K562 (cell line): Measurements from ENCODE around the gene WWP2. TPM values are rescaled to one million over a fixed set of nuclear protein-coding genes. Genes with fewer than 3 reads are reported as not detected.

Source experiments
- ATAC-seq: fragments of 200-7000 bp; cut with Tn5 transposase; 3 replicates; pipeline ENCODE4 v1.9.1; 2020; ENCODE audit warnings: moderate library complexity
- BruUV-seq: library from RNA; stranded (reverse); fragments of 400-500 nt; replicated peaks from 2 replicates; lab custom pipeline; 2021; lab: Mats Ljungman, UMichigan
- CTCF ChIA-PET: fragments of 300-600 bp; formaldehyde crosslinking; extraction: SDS; loops from one replicate; lab custom pipeline; 2021; ENCODE audit warnings: low intra/inter-chr PET ratio; lab: Yijun Ruan, JAX
- POLR2A ChIA-PET: fragments of 300-600, 350-650 bp; sonication (Branson Sonifier 250); formaldehyde crosslinking; extraction: SDS; loops from one replicate; lab custom pipeline; 2021; ENCODE audit warnings: antibody characterized with exemption, inconsistent platforms; lab: Yijun Ruan, JAX
- DNase-seq, 4 experiments: peaks; one replicate each; pipeline versions ENCODE4 v3.0.0 to v3.0.0-alpha.2; 2011 to 2018; ENCODE audit warnings: low spot score in 3 of 4, mixed read lengths in 3 of 4; ENCODE audit errors: extremely low read depth in 1 of 4
- FAIRE-seq: peaks from 2 replicates; lab custom pipeline; 2011; peaks lifted over from hg19 to GRCh38; lab: Jason Lieb, UNC
- H2AFZ ChIP-seq: 2 replicates; pipeline ENCODE4 v1.6.0; 2011; ENCODE audit warnings: low read depth, low read length, control low read depth, inconsistent platforms
- H3K27ac ChIP-seq: fragments of 200-600 bp; 3 replicates; pipeline ENCODE4 v1.8.0; 2011; ENCODE audit warnings: low read depth, mild to moderate bottlenecking, control low read depth, inconsistent platforms, low read length, moderate library complexity, mixed read lengths; ENCODE audit errors: extremely low read depth
- H3K27me3 ChIP-seq, 2 experiments: fragments of 300-600 bp in 1 of 2; 2 replicates in 1 of 2; 3 replicates in 1 of 2; pipeline versions ENCODE4 v1.6.0 to v1.8.0; 2011; ENCODE audit warnings: inconsistent platforms in 2 of 2, low read length in 2 of 2, mild to moderate bottlenecking in 1 of 2, mixed read lengths in 1 of 2, moderate library complexity in 1 of 2; ENCODE audit not compliant: control insufficient read depth in 2 of 2, insufficient read depth in 2 of 2
- H3K36me3 ChIP-seq: fragments of 300-600 bp; 3 replicates; pipeline ENCODE4 v1.8.0; 2011; ENCODE audit warnings: mild to moderate bottlenecking, low read length, inconsistent platforms; ENCODE audit not compliant: control insufficient read depth, insufficient read depth
- H3K4me1 ChIP-seq, 2 experiments: fragments of 200-600 bp in 1 of 2; replicated peaks in 1 of 2; 2 replicates in 1 of 2; 3 replicates in 1 of 2; pipeline versions ENCODE4 v1.5.1 to v1.8.0; 2011; ENCODE audit warnings: inconsistent platforms in 2 of 2, low read length in 2 of 2, mild to moderate bottlenecking in 1 of 2, mixed read lengths in 1 of 2, moderate library complexity in 1 of 2; ENCODE audit not compliant: control insufficient read depth in 2 of 2, insufficient read depth in 2 of 2
- H3K4me2 ChIP-seq: 2 replicates; pipeline ENCODE4 v1.6.1; 2011; ENCODE audit warnings: low read length, control low read depth, inconsistent platforms, mixed read lengths; ENCODE audit not compliant: insufficient read depth
- H3K4me3 ChIP-seq: fragments of 200-600 bp; sonication (generic), shearing (Covaris generic); 2 replicates; pipeline ENCODE4 v1.5.1; 2016; ENCODE audit warnings: control low read depth, inconsistent platforms
- H3K79me2 ChIP-seq: fragments of 200-600 bp; 3 replicates; pipeline ENCODE4 v1.8.0; 2011; ENCODE audit warnings: low read length, inconsistent platforms; ENCODE audit not compliant: control insufficient read depth, insufficient read depth
- H3K9ac ChIP-seq, 2 experiments: 2 replicates each; pipeline versions ENCODE4 v1.6.0 to v1.6.1; 2011; ENCODE audit warnings: low read depth in 2 of 2, low read length in 2 of 2, control low read depth in 1 of 2, inconsistent platforms in 1 of 2, mild to moderate bottlenecking in 1 of 2, mixed read lengths in 1 of 2; ENCODE audit not compliant: insufficient read depth in 1 of 2
- H3K9me1 ChIP-seq: one replicate; pipeline ENCODE4 v1.6.0; 2011; ENCODE audit warnings: inconsistent platforms, mild to moderate bottlenecking, low read length, moderate library complexity; ENCODE audit not compliant: control insufficient read depth, insufficient read depth
- H3K9me3 ChIP-seq: replicated peaks from 2 replicates; pipeline ENCODE4 v1.5.1; 2011; ENCODE audit warnings: low read depth, low read length, inconsistent platforms; ENCODE audit not compliant: control insufficient read depth, insufficient read depth
- H4K20me1 ChIP-seq: replicated peaks from 2 replicates; pipeline ENCODE4 v1.6.1; 2011; ENCODE audit warnings: low read length, inconsistent platforms, mixed read lengths; ENCODE audit not compliant: control insufficient read depth, insufficient read depth
- ATF3 ChIP-seq, 2 experiments: fragments of 450-650 bp in 1 of 2; sonication (generic) in 1 of 2; formaldehyde crosslinking in 1 of 2; IDR thresholded peaks in 1 of 2; conservative IDR thresholded peaks in 1 of 2; 2 replicates each; pipeline versions ENCODE4 v1.6.1 to v1.8.1; 2016 to 2023; ENCODE audit warnings: mild to moderate bottlenecking in 2 of 2, moderate library complexity in 2 of 2, inconsistent platforms in 1 of 2, missing genetic modification reagents in 1 of 2
- CREM ChIP-seq: IDR thresholded peaks from 2 replicates; pipeline ENCODE4 v1.6.1; 2014; ENCODE audit warnings: antibody characterized with exemption, low read depth
- DPF2 ChIP-seq: fragments of 450-650 bp; IDR thresholded peaks from 2 replicates; pipeline ENCODE4 v1.6.1; 2016
- FOXK1 ChIP-seq: sonication (generic); formaldehyde crosslinking; IDR thresholded peaks from 2 replicates; pipeline ENCODE4 v1.8.0; 2022; ENCODE audit warnings: missing genetic modification reagents, mild to moderate bottlenecking, borderline replicate concordance
- GMEB1 ChIP-seq: fragments of 250-450 bp; sonication (Bioruptor Pico); IDR thresholded peaks from 2 replicates; pipeline ENCODE4 v1.4.0; 2020; ENCODE audit warnings: mild to moderate bottlenecking
- MAFF ChIP-seq: IDR thresholded peaks from 2 replicates; pipeline ENCODE4 v1.6.1; 2012; ENCODE audit warnings: low read length, improper control_type of control experiment
- MEIS2 ChIP-seq: fragments of 450-650 bp; IDR thresholded peaks from 2 replicates; pipeline ENCODE4 v1.6.1; 2014; ENCODE audit warnings: mild to moderate bottlenecking; ENCODE audit not compliant: partially characterized antibody
- PKNOX1 ChIP-seq: fragments of 450-650 bp; IDR thresholded peaks from 2 replicates; pipeline ENCODE4 v1.6.1; 2016
- SREBF1 ChIP-seq: fragments of 150-350 bp; IDR thresholded peaks from 2 replicates; pipeline ENCODE4 v1.6.1; 2014; ENCODE audit warnings: antibody characterized with exemption, low read depth, low read length, borderline replicate concordance
- TARDBP ChIP-seq: fragments of 450-650 bp; IDR thresholded peaks from 2 replicates; pipeline ENCODE4 v1.6.1; 2016
- ZFP30 ChIP-seq: fragments of 250-450 bp; sonication (Bioruptor Pico); IDR thresholded peaks from 2 replicates; pipeline ENCODE4 v1.8.0; 2022; ENCODE audit warnings: moderate library complexity, mild to moderate bottlenecking, inconsistent platforms, borderline replicate concordance
- ZNF212 ChIP-seq: fragments of 450-650 bp; formaldehyde crosslinking; IDR thresholded peaks from 2 replicates; pipeline ENCODE4 v1.4.0; 2020; ENCODE audit warnings: mild to moderate bottlenecking
- ZNF217 ChIP-seq: sonication (generic); formaldehyde crosslinking; IDR thresholded peaks from 2 replicates; pipeline ENCODE4 v1.8.0; 2022; ENCODE audit warnings: mild to moderate bottlenecking, missing genetic modification reagents
- ZNF41 ChIP-seq: fragments of 250-450 bp; sonication (Bioruptor Pico); conservative IDR thresholded peaks from 2 replicates; pipeline ENCODE4 v1.4.0; 2020; ENCODE audit warnings: mild to moderate bottlenecking
- ZNF518B ChIP-seq: fragments of 250-450 bp; sonication (Bioruptor Pico); IDR thresholded peaks from 2 replicates; pipeline ENCODE4 v1.5.0; 2021; ENCODE audit warnings: mild to moderate bottlenecking, moderate library complexity
- WGBS: fragments of 100-300 bp; shearing (Covaris generic); methylation state at CpG from one replicate; pipeline ENCODE4 v1.1.6; 2016; ENCODE audit warnings: low coverage, mixed read lengths; ENCODE audit not compliant: insufficient coverage; ENCODE audit errors: missing lambda C conversion rate; 5-methylcytosine and 5-hydroxymethylcytosine counted together
- in situ Hi-C: fragments of 300-500 bp; cut with MboI; formaldehyde crosslinking; loops from 4 replicates; pipeline ENCODE4 v1.15.0; 2018; ENCODE audit warnings: inconsistent platforms, mixed read lengths
- intact Hi-C: fragments of 100-400 bp; cut with micrococcal nuclease; formaldehyde crosslinking; loops from 2 replicates; pipeline ENCODE4 v1.14.2; 2022
- polyA plus RNA-seq, 8 experiments: library from polyadenylated mRNA; depleted of rRNA in 4 of 8; stranded (reverse) in 5 of 8; unstranded in 3 of 8; fragments of >200 nt; fragmentation: Nextera tagmentation in 2 of 8; fragmentation: Illumina TruSeq in 1 of 8; extraction: Ambion mirVana in 2 of 8; extraction: Trizol in 1 of 8; gene quantifications; 2 replicates each; pipeline versions ENCODE4 v1.2.1 to v1.2.3, GENCODE V29; 2011 to 2014; ENCODE audit warnings: inconsistent platforms in 1 of 8, missing spikeins in 1 of 8
- total RNA-seq, 7 experiments: library from RNA; depleted of rRNA in 6 of 7; stranded (reverse); fragments of >200 nt in 6 of 7; fragmentation: Illumina TruSeq in 2 of 7; extraction: Trizol in 2 of 7; gene quantifications; 2 replicates each; pipeline versions ENCODE4 v1.2.1 to v1.2.3, GENCODE V29; 2011 to 2021; ENCODE audit warnings: low replicate concordance in 1 of 7

The WWP2 gene
- total and polyA plus RNA-seq, 9 of the 15 experiments (the other 6 are each of a cell fraction or from before 2014, with no cell fraction given) = 1.9 to 34.4 (median 14.6) TPM

GRCh38 chr16:69910964-69911363 is 148.8 kb downstream of the WWP2 start:
- H3K4me2 ChIP-seq = no peak overlapping the region
- H3K79me2 ChIP-seq = no peaks in the 10 kb centered on the region
- H2AFZ ChIP-seq = no peak overlapping the region
- peaks cover 13% of the 10 kb centered on the region; the same call in 2 of the 3 replicates for H3K36me3 ChIP-seq
- CTCF ChIA-PET = no interaction called here
- no peak for DNase-seq
- no peak for ATAC-seq
- no peak for FAIRE-seq
- 76% methylated on average over 3 of the region's 3 CpGs for WGBS
- H3K4me3 ChIP-seq = no peak overlapping the region
- BruUV-seq = no TSS peak
- no peaks in the 10 kb centered on the region for H3K9me3 ChIP-seq
- no peak overlapping the region for H3K27ac ChIP-seq
- H3K9ac ChIP-seq = no peak overlapping the region
- no peaks in the 10 kb centered on the region for H3K9me1 ChIP-seq
- H3K27me3 ChIP-seq = no peaks in the 10 kb centered on the region
- POLR2A ChIA-PET = interaction anchor here (0.6 to 0.8 kb wide), 2 partner anchors 35 to 459 kb away, joined by 3 read pairs; no protein-coding TSS in a partner anchor
- intact Hi-C loops (no loop called here), in situ Hi-C loops (no loop called here)
- no peaks in the 10 kb centered on the region for H4K20me1 ChIP-seq
- no peak for TF ChIP-seq DPF2
- TF ChIP-seq ZNF217 (CRISPR knock-in tag) = no peak
- TF ChIP-seq PKNOX1 = no peak
- no peak for TF ChIP-seq GMEB1 (CRISPR knock-in tag)
- no peak for TF ChIP-seq ZNF41 (CRISPR knock-in tag)
- TF ChIP-seq SREBF1 = no peak
- no peak for TF ChIP-seq FOXK1 (CRISPR knock-in tag)
- TF ChIP-seq MEIS2 = no peak
- no peak for TF ChIP-seq MAFF
- TF ChIP-seq TARDBP = no peak
- no peak for TF ChIP-seq ZNF518B (CRISPR knock-in tag)
- TF ChIP-seq ATF3 (IDR thresholded peaks at IDR 0.05) = no peak
- no peak for TF ChIP-seq ATF3 (CRISPR knock-in tag; conservative IDR thresholded peaks at IDR 0.05)
- no peak for TF ChIP-seq ZNF212 (CRISPR knock-in tag)
- no peak for TF ChIP-seq CREM
- TF ChIP-seq ZFP30 = no peak
- no peaks in the 10 kb centered on the region for H3K4me1 ChIP-seq
